Glomerular visceral epithelial cell (primary cell): ENCODE measurements around the gene SPDYE16.
"Not testable (repeated sequence)": the region's sequence is repeated elsewhere in the genome, so short reads cannot be mapped to it uniquely, and the experiment has no call there.

Experiments used
- DNase-seq: peaks from one replicate; pipeline ENCODE4 v3.0.0-alpha.2; 2016; ENCODE audit errors: extremely low spot score

SPDYE16 gene

GRCh38 chr7:76504351-76505167, 38.5 kb downstream of the SPDYE16 start:
- DNase-seq = not testable (repeated sequence)

- DNase-seq = not testable (repeated sequence)
Measured at GRCh38 chr7:76503244-76503643, 39.9 kb downstream of the SPDYE16 start.

GRCh38 chr7:76502836-76503235, 40.3 kb downstream of the SPDYE16 start:
- DNase-seq = not testable (repeated sequence)

- DNase-seq = not testable (repeated sequence)
Measured at GRCh38 chr7:76502224-76502623, 40.9 kb downstream of the SPDYE16 start.

- DNase-seq = not testable (repeated sequence)
Measured at GRCh38 chr7:76499924-76500241, 43.2 kb downstream of the SPDYE16 start.

GRCh38 chr7:76499201-76499923, 43.7 kb downstream of the SPDYE16 start:
- not testable (repeated sequence) for DNase-seq

GRCh38 chr7:76498583-76499200, 44.4 kb downstream of the SPDYE16 start:
- DNase-seq = not testable (repeated sequence)

- DNase-seq = not testable (repeated sequence)
Measured at GRCh38 chr7:76497918-76498582, 45.0 kb downstream of the SPDYE16 start.

GRCh38 chr7:76495717-76496116, 47.4 kb downstream of the SPDYE16 start:
- not testable (repeated sequence) for DNase-seq

GRCh38 chr7:76492139-76492538, 51.0 kb downstream of the SPDYE16 start:
- not testable (repeated sequence) for DNase-seq

- not testable (repeated sequence) for DNase-seq
Measured at GRCh38 chr7:76487969-76488368, 55.1 kb downstream of the SPDYE16 start.

- not testable (repeated sequence) for DNase-seq
Measured at GRCh38 chr7:76486618-76487017, 56.5 kb downstream of the SPDYE16 start.

- not testable (repeated sequence) for DNase-seq
Measured at GRCh38 chr7:76485822-76486610, 57.1 kb downstream of the SPDYE16 start.

GRCh38 chr7:76484456-76484855, 58.6 kb downstream of the SPDYE16 start:
- DNase-seq = not testable (repeated sequence)

GRCh38 chr7:76483081-76483480, 60.0 kb downstream of the SPDYE16 start:
- DNase-seq = not testable (repeated sequence)

GRCh38 chr7:76482660-76483059, 60.4 kb downstream of the SPDYE16 start:
- DNase-seq = not testable (repeated sequence)
